ENCODE data around the gene ABCC1. TPM values are rescaled to one million over a fixed set of nuclear protein-coding genes. Genes with fewer than 3 reads are reported as not detected.

ABCC1 gene
- total and polyA plus RNA-seq, 4 donors: 2.9 to 61.9 (median 43.6) TPM

- Histone ChIP-seq H3K27me3 (ENCODE audit: control insufficient read depth in 1 of 2, insufficient read depth in 2 of 2, low read length in 1 of 2) (no peaks in the 10 kb centered on the region), H3K4me3 (ENCODE audit: low read length in 2 of 2) (no peak overlapping the region), H3K4me1 (ENCODE audit: control insufficient read depth in 1 of 2, insufficient read depth in 2 of 2, low read length in 2 of 2) (peaks cover 0 to 3% of the 10 kb centered on the region in 2 donors), H3K9me3 (ENCODE audit: control insufficient read depth, low read length) (no peaks in the 10 kb centered on the region), H3K27ac (ENCODE audit: low read depth in 1 of 2, low read length in 2 of 2) (no peak overlapping the region), H3K36me3 (ENCODE audit: control insufficient read depth in 1 of 2, insufficient read depth in 2 of 2, low read length in 1 of 2) (peaks cover 7 to 8% of the 10 kb centered on the region in 2 donors)
- WGBS, 2 donors: 53 to 57% methylated on average over 2 of the region's 2 CpGs
- ATAC-seq (ENCODE audit: low FRiP score): no peak
- DNase-seq: no peak
- intact Hi-C loops (cut with DNase I): loop anchor here in 1 of 2 donors (10.0 kb wide), 1 partner anchor 93 kb away; no protein-coding TSS in a partner anchor
Observed at GRCh38 chr16:16042076-16042475, 92.7 kb downstream of the ABCC1 start.

GRCh38 chr16:16045296-16045695 is 95.9 kb downstream of the ABCC1 start:
- Histone ChIP-seq H3K27ac (ENCODE audit: low read depth in 1 of 2, low read length in 2 of 2) (no peak overlapping the region), H3K4me3 (ENCODE audit: low read length in 2 of 2) (no peak overlapping the region), H3K4me1 (ENCODE audit: control insufficient read depth in 1 of 2, insufficient read depth in 2 of 2, low read length in 2 of 2) (peaks cover 2 to 3% of the 10 kb centered on the region in 2 donors), H3K36me3 (ENCODE audit: control insufficient read depth in 1 of 2, insufficient read depth in 2 of 2, low read length in 1 of 2) (peaks cover 7% of the 10 kb centered on the region in 2 donors), H3K27me3 (ENCODE audit: control insufficient read depth in 1 of 2, insufficient read depth in 2 of 2, low read length in 1 of 2) (no peaks in the 10 kb centered on the region), H3K9me3 (ENCODE audit: control insufficient read depth, low read length) (no peaks in the 10 kb centered on the region)
- WGBS, 2 donors: 65 to 74% methylated on average over 2 of the region's 2 CpGs
- no peak for DNase-seq
- ATAC-seq (ENCODE audit: low FRiP score): no peak
- intact Hi-C loops (cut with DNase I): loop anchor here in 1 of 2 donors (10.0 kb wide), 1 partner anchor 90 kb away; no protein-coding TSS in a partner anchor

DNA sequence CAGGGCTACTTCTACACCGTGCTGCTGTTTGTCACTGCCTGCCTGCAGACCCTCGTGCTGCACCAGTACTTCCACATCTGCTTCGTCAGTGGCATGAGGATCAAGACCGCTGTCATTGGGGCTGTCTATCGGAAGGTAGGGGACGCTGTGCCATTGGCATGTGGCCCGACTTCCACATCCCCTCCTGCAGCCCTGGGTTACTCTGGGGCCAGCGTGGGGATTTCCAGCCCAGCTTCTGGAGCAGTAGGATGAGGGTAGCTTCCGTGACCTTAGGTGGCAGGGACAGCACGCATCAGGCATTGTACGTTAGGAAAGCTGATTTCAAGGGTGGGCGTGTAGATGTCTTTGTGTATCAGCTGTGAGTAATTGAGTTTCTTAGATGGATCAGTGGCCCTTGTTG is 96.5 kb downstream of the ABCC1 start:
- Histone ChIP-seq H3K4me3 (ENCODE audit: low read length in 2 of 2) (no peak overlapping the region), H3K4me1 (ENCODE audit: control insufficient read depth in 1 of 2, insufficient read depth in 2 of 2, low read length in 2 of 2) (peaks cover 2 to 6% of the 10 kb centered on the region in 2 donors), H3K27me3 (ENCODE audit: control insufficient read depth in 1 of 2, insufficient read depth in 2 of 2, low read length in 1 of 2) (no peaks in the 10 kb centered on the region), H3K27ac (ENCODE audit: low read depth in 1 of 2, low read length in 2 of 2) (no peak overlapping the region), H3K36me3 (ENCODE audit: control insufficient read depth in 1 of 2, insufficient read depth in 2 of 2, low read length in 1 of 2) (peaks cover 7% of the 10 kb centered on the region in 2 donors), H3K9me3 (ENCODE audit: control insufficient read depth, low read length) (no peaks in the 10 kb centered on the region)
- no peak for ATAC-seq (ENCODE audit: low FRiP score)
- intact Hi-C loops (cut with DNase I): loop anchor here in 1 of 2 donors (10.0 kb wide), 1 partner anchor 89 kb away; no protein-coding TSS in a partner anchor
- DNase-seq: no peak
- whole genome bisulfite sequencing, 2 donors: 88 to 89% methylated on average over 12 of the region's 12 CpGs

- Histone ChIP-seq H3K4me1 (ENCODE audit: control insufficient read depth in 1 of 2, insufficient read depth in 2 of 2, low read length in 2 of 2) (peaks cover 2 to 3% of the 10 kb centered on the region in 2 donors), H3K4me3 (ENCODE audit: low read length in 2 of 2) (no peak overlapping the region), H3K27ac (ENCODE audit: low read depth in 1 of 2, low read length in 2 of 2) (no peak overlapping the region), H3K27me3 (ENCODE audit: control insufficient read depth in 1 of 2, insufficient read depth in 2 of 2, low read length in 1 of 2) (no peaks in the 10 kb centered on the region), H3K9me3 (ENCODE audit: control insufficient read depth, low read length) (no peaks in the 10 kb centered on the region), H3K36me3 (ENCODE audit: control insufficient read depth in 1 of 2, insufficient read depth in 2 of 2, low read length in 1 of 2) (peaks cover 7% of the 10 kb centered on the region in 2 donors)
- intact Hi-C loops (cut with DNase I): loop anchor here in 1 of 2 donors (10.0 kb wide), 1 partner anchor 87 kb away; no protein-coding TSS in a partner anchor
- 92 to 94% methylated on average over 11 of the region's 11 CpGs for WGBS, 2 donors
- ATAC-seq (ENCODE audit: low FRiP score) (no peak), DNase-seq (no peak)
Observed at GRCh38 chr16:16047761-16048160, 98.3 kb downstream of the ABCC1 start.

GRCh38 chr16:16048904-16049582 is 99.6 kb downstream of the ABCC1 start:
- WGBS, 2 donors: 93 to 94% methylated on average over 6 of the region's 6 CpGs
- DNase-seq: no peak
- no peak overlapping the region for H3K4me3 ChIP-seq (ENCODE audit: low read length in 2 of 2)
- peak overlapping the region in 1 of 2 donors; percentile 7 for H3K27ac ChIP-seq (ENCODE audit: low read depth in 1 of 2, low read length in 2 of 2)
- peaks cover 7% of the 10 kb centered on the region in 2 donors for H3K36me3 ChIP-seq (ENCODE audit: control insufficient read depth in 1 of 2, insufficient read depth in 2 of 2, low read length in 1 of 2)
- H3K9me3 ChIP-seq (ENCODE audit: control insufficient read depth, low read length): no peaks in the 10 kb centered on the region
- ATAC-seq (ENCODE audit: low FRiP score): no peak
- intact Hi-C loops (cut with DNase I): loop anchor here in 1 of 2 donors (10.0 kb wide), 1 partner anchor 86 kb away; no protein-coding TSS in a partner anchor
- no peaks in the 10 kb centered on the region for H3K27me3 ChIP-seq (ENCODE audit: control insufficient read depth in 1 of 2, insufficient read depth in 2 of 2, low read length in 1 of 2)
- H3K4me1 ChIP-seq (ENCODE audit: control insufficient read depth in 1 of 2, insufficient read depth in 2 of 2, low read length in 2 of 2): peaks cover 2 to 3% of the 10 kb centered on the region in 2 donors

GRCh38 chr16:16050106-16050505 is 100.7 kb downstream of the ABCC1 start:
- Histone ChIP-seq H3K4me1 (ENCODE audit: control insufficient read depth in 1 of 2, insufficient read depth in 2 of 2, low read length in 2 of 2) (peaks cover 2 to 3% of the 10 kb centered on the region in 2 donors), H3K9me3 (ENCODE audit: control insufficient read depth, low read length) (no peaks in the 10 kb centered on the region), H3K27ac (ENCODE audit: low read depth in 1 of 2, low read length in 2 of 2) (peak overlapping the region in 1 of 2 donors; percentile 48), H3K36me3 (ENCODE audit: control insufficient read depth in 1 of 2, insufficient read depth in 2 of 2, low read length in 1 of 2) (peaks cover 0 to 10% of the 10 kb centered on the region in 2 donors), H3K27me3 (ENCODE audit: control insufficient read depth in 1 of 2, insufficient read depth in 2 of 2, low read length in 1 of 2) (no peaks in the 10 kb centered on the region), H3K4me3 (ENCODE audit: low read length in 2 of 2) (no peak overlapping the region)
- WGBS, 2 donors: 8 to 20% methylated on average over 6 of the region's 6 CpGs
- DNase-seq (no peak), ATAC-seq (ENCODE audit: low FRiP score) (no peak)
- intact Hi-C loops (cut with DNase I): no loop called here

DNA sequence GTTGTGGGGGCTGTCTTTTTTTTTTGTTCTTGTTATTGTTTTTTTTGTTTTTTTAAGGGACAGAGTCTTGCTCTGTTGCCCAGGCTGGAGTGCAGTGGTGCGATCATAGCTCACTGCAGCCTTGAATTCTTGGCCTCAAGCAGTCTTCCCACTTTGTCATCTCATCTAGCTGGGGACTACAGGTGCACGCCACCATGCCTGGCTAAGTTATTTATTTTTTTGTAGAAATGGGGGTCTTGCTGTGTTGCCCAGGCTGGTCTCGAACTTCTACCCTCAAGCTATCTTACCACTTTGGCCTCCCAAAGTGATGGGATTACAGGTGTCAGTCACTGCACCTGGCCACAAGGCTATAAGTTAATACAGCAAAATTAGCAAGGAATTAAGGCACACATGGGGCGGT is 101.7 kb downstream of the ABCC1 start:
- Histone ChIP-seq H3K4me3 (ENCODE audit: low read length in 2 of 2) (no peak overlapping the region), H3K36me3 (ENCODE audit: control insufficient read depth in 1 of 2, insufficient read depth in 2 of 2, low read length in 1 of 2) (peaks cover 0 to 7% of the 10 kb centered on the region in 2 donors), H3K9me3 (ENCODE audit: control insufficient read depth, low read length) (no peaks in the 10 kb centered on the region), H3K4me1 (ENCODE audit: control insufficient read depth in 1 of 2, insufficient read depth in 2 of 2, low read length in 2 of 2) (peaks cover 2 to 3% of the 10 kb centered on the region in 2 donors), H3K27ac (ENCODE audit: low read depth in 1 of 2, low read length in 2 of 2) (peak overlapping the region in 1 of 2 donors; percentile 15), H3K27me3 (ENCODE audit: control insufficient read depth in 1 of 2, insufficient read depth in 2 of 2, low read length in 1 of 2) (no peaks in the 10 kb centered on the region)
- intact Hi-C loops (cut with DNase I): no loop called here
- DNase-seq: no peak
- WGBS, 2 donors: 95 to 96% methylated on average over 4 of the region's 4 CpGs
- no peak for ATAC-seq (ENCODE audit: low FRiP score)

DNA sequence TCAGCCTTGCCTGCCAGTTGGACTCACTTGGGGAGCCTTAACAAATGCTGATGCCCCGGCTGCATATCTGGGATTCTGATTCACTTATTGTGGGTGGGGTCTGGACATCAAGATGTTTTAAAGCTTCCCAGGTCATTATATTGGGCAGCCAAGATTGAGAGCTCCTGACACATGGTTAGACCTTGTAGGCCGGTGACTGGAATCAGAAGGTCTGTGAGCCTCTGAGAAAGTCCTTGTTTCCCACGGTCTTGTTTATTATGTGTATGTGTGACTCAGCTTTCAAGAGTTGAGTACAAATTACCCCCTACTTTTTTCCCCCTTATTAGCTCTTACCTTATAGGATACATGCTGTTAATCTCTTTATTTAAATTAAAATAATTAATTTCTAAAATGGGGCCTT is 103.5 kb downstream of the ABCC1 start:
- Histone ChIP-seq H3K4me1 (ENCODE audit: control insufficient read depth in 1 of 2, insufficient read depth in 2 of 2, low read length in 2 of 2) (peaks cover 2 to 3% of the 10 kb centered on the region in 2 donors), H3K4me3 (ENCODE audit: low read length in 2 of 2) (no peak overlapping the region), H3K36me3 (ENCODE audit: control insufficient read depth in 1 of 2, insufficient read depth in 2 of 2, low read length in 1 of 2) (peaks cover 0 to 6% of the 10 kb centered on the region in 2 donors), H3K27ac (ENCODE audit: low read depth in 1 of 2, low read length in 2 of 2) (no peak overlapping the region), H3K9me3 (ENCODE audit: control insufficient read depth, low read length) (no peaks in the 10 kb centered on the region), H3K27me3 (ENCODE audit: control insufficient read depth in 1 of 2, insufficient read depth in 2 of 2, low read length in 1 of 2) (no peaks in the 10 kb centered on the region)
- 39 to 67% methylated on average over 3 of the region's 3 CpGs for WGBS, 2 donors
- intact Hi-C loops (cut with DNase I): no loop called here
- ATAC-seq (ENCODE audit: low FRiP score): no peak
- no peak for DNase-seq

- Histone ChIP-seq H3K9me3 (ENCODE audit: control insufficient read depth, low read length) (no peaks in the 10 kb centered on the region), H3K27me3 (ENCODE audit: control insufficient read depth in 1 of 2, insufficient read depth in 2 of 2, low read length in 1 of 2) (no peaks in the 10 kb centered on the region), H3K4me3 (ENCODE audit: low read length in 2 of 2) (no peak overlapping the region), H3K27ac (ENCODE audit: low read depth in 1 of 2, low read length in 2 of 2) (no peak overlapping the region), H3K36me3 (ENCODE audit: control insufficient read depth in 1 of 2, insufficient read depth in 2 of 2, low read length in 1 of 2) (peaks cover 4 to 5% of the 10 kb centered on the region in 2 donors), H3K4me1 (ENCODE audit: control insufficient read depth in 1 of 2, insufficient read depth in 2 of 2, low read length in 2 of 2) (no peaks in the 10 kb centered on the region)
- no peak for ATAC-seq (ENCODE audit: low FRiP score)
- 93 to 97% methylated on average over 6 of the region's 6 CpGs for WGBS, 2 donors
- DNase-seq: no peak
- intact Hi-C loops (cut with DNase I): no loop called here
Observed at GRCh38 chr16:16057102-16057501, 107.7 kb downstream of the ABCC1 start.

Data from aorta (tissue), 5 donors.